Kidney (tissue), 14 donors: Measurements from ENCODE around the gene AP1S1. TPM values are rescaled to one million over a fixed set of nuclear protein-coding genes. Genes with fewer than 3 reads are reported as not detected.
"Not testable (repeated sequence)": the region's sequence is repeated elsewhere in the genome, so short reads cannot be mapped to it uniquely, and the experiment has no call there.

Experiments
- DNase-seq, 5 donors: peaks; one replicate each; pipeline ENCODE4 v3.0.0-alpha.2; 2013 to 2020
- FAIRE-seq: peaks from 2 replicates; lab custom pipeline; 2012; peaks lifted over from hg19 to GRCh38; lab: Jason Lieb, UNC
- H3K27ac ChIP-seq, 2 donors: one replicate each; pipeline ENCODE4 v1.7.0; 2013; ENCODE audit warnings: low read depth in 2 of 2, low read length in 2 of 2, inconsistent platforms in 1 of 2
- H3K27me3 ChIP-seq: one replicate; pipeline ENCODE4 v1.7.1; 2013; ENCODE audit warnings: low read length, inconsistent platforms; ENCODE audit not compliant: control insufficient read depth, insufficient read depth
- H3K36me3 ChIP-seq, 3 donors: one replicate each; pipeline versions ENCODE4 v1.7.0 to v1.7.1; 2013; ENCODE audit warnings: low read length in 3 of 3, control low read depth in 1 of 3, inconsistent platforms in 1 of 3; ENCODE audit not compliant: insufficient read depth in 3 of 3, control insufficient read depth in 2 of 3
- H3K4me1 ChIP-seq, 3 donors: one replicate each; pipeline versions ENCODE4 v1.7.0 to v1.7.1; 2013; ENCODE audit warnings: low read length in 3 of 3, inconsistent platforms in 1 of 3, low read depth in 1 of 3; ENCODE audit not compliant: control insufficient read depth in 2 of 3, insufficient read depth in 2 of 3
- H3K4me3 ChIP-seq, 3 donors: one replicate each; pipeline versions ENCODE4 v1.7.0 to v1.8.1; 2013; ENCODE audit warnings: low read length in 3 of 3, control low read depth in 1 of 3, inconsistent platforms in 1 of 3
- H3K9ac ChIP-seq, 3 donors: one replicate each; pipeline versions ENCODE4 v1.7.0 to v1.7.1; 2013; ENCODE audit warnings: low read length in 3 of 3, control low read depth in 1 of 3, inconsistent platforms in 1 of 3
- H3K9me3 ChIP-seq, 3 donors: one replicate each; pipeline versions ENCODE4 v1.7.0 to v1.7.1; 2013; ENCODE audit warnings: low read length in 3 of 3, control low read depth in 1 of 3, inconsistent platforms in 1 of 3; ENCODE audit not compliant: control insufficient read depth in 2 of 3, insufficient read depth in 1 of 3
- intact Hi-C: fragments of 100-400 bp; cut with DNase I; formaldehyde crosslinking; loops from one replicate; pipeline ENCODE4 v1.11.1; 2022
- polyA plus RNA-seq: library from polyadenylated mRNA; stranded (reverse); fragments of 350-450 nt; fragmentation: Illumina TruSeq; extraction: RNeasy Lipid Tissue Mini Kit (QIAGEN cat#74804); gene quantifications from one replicate; pipeline ENCODE4 v1.2.3, GENCODE V29; 2014; ENCODE audit warnings: low read depth, low replicate concordance; ENCODE audit not compliant: insufficient read depth
- total RNA-seq: library from RNA; stranded (reverse); fragmentation: NEBNext Ultra II Directional; extraction: Animal tissue kit (Norgen Biotek cat#: 25700); gene quantifications from one replicate; pipeline ENCODE4 v1.2.1, GENCODE V29; 2021
- TF ChIP-seq, protein P1 (sequence below): IDR thresholded peaks from 3 replicates; pipeline ENCODE4 v1.5.1; 2012; ENCODE audit warnings: mild to moderate bottlenecking, moderate library complexity, borderline replicate concordance; ENCODE audit not compliant: insufficient read depth; ENCODE audit errors: extremely low read depth
- donor health status: control.
- donor health status: control.
- donor health status: control.
- donor health status: control.
- donor health status: control.
- donor health status: DM: yes; HTN: yes; CAD: no.
- donor health status: Normal renal cell carcinoma (clear cell type).

The AP1S1 gene
- total and polyA plus RNA-seq, 2 donors from 2014 or later, result 50.4 to 133 TPM

DNA sequence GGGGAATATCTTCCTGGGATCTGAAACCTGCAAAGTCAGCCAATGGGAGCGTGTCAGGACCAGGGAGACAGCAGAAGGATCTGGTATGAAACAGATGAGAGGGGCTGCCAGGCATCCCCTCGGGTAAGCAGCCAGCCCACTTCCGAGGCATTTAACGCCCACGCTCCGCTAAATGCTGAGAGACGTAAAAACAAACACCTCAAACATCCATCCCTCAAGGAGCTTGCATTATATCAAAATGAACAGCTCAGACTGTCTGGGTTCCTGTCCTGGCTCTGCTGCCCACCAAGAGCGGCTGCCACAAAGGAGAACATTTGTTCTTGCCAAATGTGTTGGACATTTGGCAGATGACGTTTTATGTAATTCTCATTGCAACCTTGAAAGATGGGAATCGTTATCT lies 34.4 kb upstream of the AP1S1 start:
- intact Hi-C loops, result no loop called here
- H3K27me3 ChIP-seq, result no peaks in the 10 kb centered on the region
- no peak for FAIRE-seq

GRCh38 chr7:101120315-101120714 lies 34.0 kb upstream of the AP1S1 start:
- no peaks in the 10 kb centered on the region for H3K9me3 ChIP-seq
- no peak overlapping the region for H3K27ac ChIP-seq
- no peaks in the 10 kb centered on the region for H3K27me3 ChIP-seq
- FAIRE-seq (no peak), DNase-seq (no peak)
- peaks cover 0 to 6% (median 0%) of the 10 kb centered on the region in 3 donors for H3K4me1 ChIP-seq
- H3K4me3 ChIP-seq, result no peak overlapping the region
- H3K36me3 ChIP-seq, result no peaks in the 10 kb centered on the region
- H3K9ac ChIP-seq, result no peak overlapping the region
- intact Hi-C loops, result no loop called here
- TF ChIP-seq, protein P1, sequence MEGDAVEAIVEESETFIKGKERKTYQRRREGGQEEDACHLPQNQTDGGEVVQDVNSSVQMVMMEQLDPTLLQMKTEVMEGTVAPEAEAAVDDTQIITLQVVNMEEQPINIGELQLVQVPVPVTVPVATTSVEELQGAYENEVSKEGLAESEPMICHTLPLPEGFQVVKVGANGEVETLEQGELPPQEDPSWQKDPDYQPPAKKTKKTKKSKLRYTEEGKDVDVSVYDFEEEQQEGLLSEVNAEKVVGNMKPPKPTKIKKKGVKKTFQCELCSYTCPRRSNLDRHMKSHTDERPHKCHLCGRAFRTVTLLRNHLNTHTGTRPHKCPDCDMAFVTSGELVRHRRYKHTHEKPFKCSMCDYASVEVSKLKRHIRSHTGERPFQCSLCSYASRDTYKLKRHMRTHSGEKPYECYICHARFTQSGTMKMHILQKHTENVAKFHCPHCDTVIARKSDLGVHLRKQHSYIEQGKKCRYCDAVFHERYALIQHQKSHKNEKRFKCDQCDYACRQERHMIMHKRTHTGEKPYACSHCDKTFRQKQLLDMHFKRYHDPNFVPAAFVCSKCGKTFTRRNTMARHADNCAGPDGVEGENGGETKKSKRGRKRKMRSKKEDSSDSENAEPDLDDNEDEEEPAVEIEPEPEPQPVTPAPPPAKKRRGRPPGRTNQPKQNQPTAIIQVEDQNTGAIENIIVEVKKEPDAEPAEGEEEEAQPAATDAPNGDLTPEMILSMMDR, result no peak

More for the DNA sequence above, 34.4 kb upstream of the AP1S1 start:
- Histone ChIP-seq H3K27ac (no peak overlapping the region), H3K36me3 (no peaks in the 10 kb centered on the region), H3K9me3 (no peaks in the 10 kb centered on the region), H3K9ac (no peak overlapping the region), H3K4me1 (peaks cover 0 to 4% (median 0%) of the 10 kb centered on the region in 3 donors), H3K4me3 (no peak overlapping the region)
- TF ChIP-seq, protein P1, result no peak
- DNase-seq, result no peak

DNA sequence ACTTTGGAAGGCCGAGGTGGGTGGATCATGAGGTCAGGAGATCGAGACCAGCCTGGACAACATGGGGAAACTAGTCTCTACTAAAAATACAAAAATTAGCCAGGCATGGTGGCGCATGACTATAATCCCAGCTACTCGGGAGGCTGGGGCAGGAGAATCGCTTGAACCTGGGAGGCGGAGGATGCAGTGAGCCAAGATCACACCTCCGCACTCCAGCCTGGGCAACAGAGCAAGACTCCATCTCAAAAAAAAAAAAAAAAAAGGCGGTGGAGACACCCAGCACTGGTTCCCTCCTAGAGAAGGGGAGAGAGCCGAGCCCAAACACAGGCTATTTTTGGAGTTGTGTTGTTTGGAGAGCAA lies 32.7 kb upstream of the AP1S1 start:
- H3K4me3 ChIP-seq, H3K9ac ChIP-seq, H3K9me3 ChIP-seq, DNase-seq, H3K27me3 ChIP-seq, intact Hi-C loops, H3K36me3 ChIP-seq, FAIRE-seq: not testable (repeated sequence)
- peaks cover 0 to 14% (median 5%) of the 10 kb centered on the region in 3 donors for H3K4me1 ChIP-seq
- peak overlapping the region in 1 of 2 donors; percentile 93 for H3K27ac ChIP-seq

DNA sequence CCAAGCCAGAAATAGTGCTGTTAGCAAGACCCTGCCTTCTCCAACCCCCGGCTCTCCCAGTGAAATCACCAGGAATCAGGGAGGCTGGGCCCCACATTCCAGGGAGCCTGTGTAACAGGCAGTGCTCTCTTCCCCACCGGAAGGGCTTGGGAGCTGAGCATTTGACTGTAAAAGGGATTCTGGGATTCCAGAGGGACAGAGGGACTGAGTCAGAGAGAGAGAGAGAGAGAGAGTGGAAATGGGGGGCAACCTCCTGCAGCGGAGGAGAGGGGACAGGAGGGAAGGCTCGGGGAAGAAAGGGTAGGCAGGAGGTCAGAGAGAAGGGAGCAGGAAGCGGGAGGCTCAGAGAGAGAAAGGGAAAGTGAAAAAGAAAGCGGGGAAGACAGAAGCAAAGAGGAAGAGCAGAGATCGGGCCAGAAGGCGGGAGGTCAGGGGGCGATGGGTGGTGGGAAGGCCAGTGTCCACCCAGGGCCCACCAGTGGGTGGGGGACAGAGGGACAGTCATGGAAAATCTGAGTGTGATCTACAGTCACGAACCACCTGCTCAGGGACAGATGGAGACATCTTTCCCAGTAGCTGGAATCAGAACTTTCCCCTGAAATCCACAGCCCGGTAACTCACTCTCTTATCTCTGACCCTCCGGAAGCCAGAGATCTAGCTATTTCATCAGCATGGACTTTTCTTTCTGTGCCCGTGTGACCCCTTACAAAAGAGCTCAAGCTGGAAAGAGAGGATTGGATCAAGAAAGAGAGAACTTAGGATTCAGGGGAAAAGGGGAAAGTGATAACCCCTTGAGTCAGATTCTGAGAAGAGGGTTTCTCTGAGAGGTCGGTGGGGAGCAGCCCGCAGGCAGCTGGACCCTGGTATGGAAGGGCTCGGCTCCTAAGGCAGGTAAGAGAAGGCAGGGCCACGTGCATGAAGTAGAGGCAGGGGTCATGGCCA lies 32.0 kb upstream of the AP1S1 start:
- Histone ChIP-seq H3K27me3 (no peaks in the 10 kb centered on the region), H3K4me1 (peaks cover 0 to 18% (median 7%) of the 10 kb centered on the region in 3 donors), H3K36me3 (no peaks in the 10 kb centered on the region), H3K4me3 (peak overlapping the region in 2 of 3 donors; percentile 14 to 28), H3K9ac (peak overlapping the region in 2 of 3 donors; percentile 17 to 28), H3K9me3 (no peaks in the 10 kb centered on the region), H3K27ac (peak overlapping the region; percentile 49 to 93)
- intact Hi-C loops, result no loop called here
- FAIRE-seq (no peak), DNase-seq (peak; percentile 76 to 97 (median 90))
- TF ChIP-seq, protein P1, result no peak
